ENCODE measurements around the gene C17orf114.

DNA sequence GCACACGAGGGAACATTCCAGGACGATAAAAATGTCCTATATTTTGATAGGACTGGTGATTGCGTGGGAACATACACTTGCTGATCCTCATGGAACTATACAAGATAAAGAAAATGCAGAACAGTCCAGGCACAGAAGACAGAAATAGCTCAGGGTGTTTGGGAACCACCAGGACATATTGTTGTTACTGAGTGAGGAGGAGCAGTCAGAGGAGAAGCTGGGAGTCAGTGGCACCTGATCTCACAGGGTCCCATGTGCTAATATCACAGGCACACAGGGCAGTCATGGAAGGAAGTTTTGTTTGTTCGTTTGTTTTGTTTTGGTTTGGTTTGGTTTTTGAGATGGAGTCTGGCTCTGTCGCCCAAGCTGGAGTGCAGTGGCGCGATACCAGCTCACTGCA lies 10.6 kb upstream of the C17orf114 start:
- no peak for TF ChIP-seq MXI1 (conservative IDR thresholded peaks at IDR 0.05; ENCODE audit: poor library complexity, severe bottlenecking)
- TF ChIP-seq RAD21 (conservative IDR thresholded peaks at IDR 0.05): no peak
- TF ChIP-seq, protein P1, sequence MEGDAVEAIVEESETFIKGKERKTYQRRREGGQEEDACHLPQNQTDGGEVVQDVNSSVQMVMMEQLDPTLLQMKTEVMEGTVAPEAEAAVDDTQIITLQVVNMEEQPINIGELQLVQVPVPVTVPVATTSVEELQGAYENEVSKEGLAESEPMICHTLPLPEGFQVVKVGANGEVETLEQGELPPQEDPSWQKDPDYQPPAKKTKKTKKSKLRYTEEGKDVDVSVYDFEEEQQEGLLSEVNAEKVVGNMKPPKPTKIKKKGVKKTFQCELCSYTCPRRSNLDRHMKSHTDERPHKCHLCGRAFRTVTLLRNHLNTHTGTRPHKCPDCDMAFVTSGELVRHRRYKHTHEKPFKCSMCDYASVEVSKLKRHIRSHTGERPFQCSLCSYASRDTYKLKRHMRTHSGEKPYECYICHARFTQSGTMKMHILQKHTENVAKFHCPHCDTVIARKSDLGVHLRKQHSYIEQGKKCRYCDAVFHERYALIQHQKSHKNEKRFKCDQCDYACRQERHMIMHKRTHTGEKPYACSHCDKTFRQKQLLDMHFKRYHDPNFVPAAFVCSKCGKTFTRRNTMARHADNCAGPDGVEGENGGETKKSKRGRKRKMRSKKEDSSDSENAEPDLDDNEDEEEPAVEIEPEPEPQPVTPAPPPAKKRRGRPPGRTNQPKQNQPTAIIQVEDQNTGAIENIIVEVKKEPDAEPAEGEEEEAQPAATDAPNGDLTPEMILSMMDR (IDR thresholded peaks at IDR 0.05; ENCODE audit: poor library complexity, severe bottlenecking): no peak
- no peak for TF ChIP-seq EZH2 (IDR thresholded peaks at IDR 0.05; ENCODE audit: borderline replicate concordance, insufficient read depth, low read length, poor library complexity, severe bottlenecking)
- no peak for TF ChIP-seq EP300 (conservative IDR thresholded peaks at IDR 0.05; ENCODE audit: poor library complexity, severe bottlenecking)
- TF ChIP-seq, protein P2, sequence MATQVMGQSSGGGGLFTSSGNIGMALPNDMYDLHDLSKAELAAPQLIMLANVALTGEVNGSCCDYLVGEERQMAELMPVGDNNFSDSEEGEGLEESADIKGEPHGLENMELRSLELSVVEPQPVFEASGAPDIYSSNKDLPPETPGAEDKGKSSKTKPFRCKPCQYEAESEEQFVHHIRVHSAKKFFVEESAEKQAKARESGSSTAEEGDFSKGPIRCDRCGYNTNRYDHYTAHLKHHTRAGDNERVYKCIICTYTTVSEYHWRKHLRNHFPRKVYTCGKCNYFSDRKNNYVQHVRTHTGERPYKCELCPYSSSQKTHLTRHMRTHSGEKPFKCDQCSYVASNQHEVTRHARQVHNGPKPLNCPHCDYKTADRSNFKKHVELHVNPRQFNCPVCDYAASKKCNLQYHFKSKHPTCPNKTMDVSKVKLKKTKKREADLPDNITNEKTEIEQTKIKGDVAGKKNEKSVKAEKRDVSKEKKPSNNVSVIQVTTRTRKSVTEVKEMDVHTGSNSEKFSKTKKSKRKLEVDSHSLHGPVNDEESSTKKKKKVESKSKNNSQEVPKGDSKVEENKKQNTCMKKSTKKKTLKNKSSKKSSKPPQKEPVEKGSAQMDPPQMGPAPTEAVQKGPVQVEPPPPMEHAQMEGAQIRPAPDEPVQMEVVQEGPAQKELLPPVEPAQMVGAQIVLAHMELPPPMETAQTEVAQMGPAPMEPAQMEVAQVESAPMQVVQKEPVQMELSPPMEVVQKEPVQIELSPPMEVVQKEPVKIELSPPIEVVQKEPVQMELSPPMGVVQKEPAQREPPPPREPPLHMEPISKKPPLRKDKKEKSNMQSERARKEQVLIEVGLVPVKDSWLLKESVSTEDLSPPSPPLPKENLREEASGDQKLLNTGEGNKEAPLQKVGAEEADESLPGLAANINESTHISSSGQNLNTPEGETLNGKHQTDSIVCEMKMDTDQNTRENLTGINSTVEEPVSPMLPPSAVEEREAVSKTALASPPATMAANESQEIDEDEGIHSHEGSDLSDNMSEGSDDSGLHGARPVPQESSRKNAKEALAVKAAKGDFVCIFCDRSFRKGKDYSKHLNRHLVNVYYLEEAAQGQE (IDR thresholded peaks at IDR 0.05; ENCODE audit: borderline replicate concordance): no peak

Measured in neural cell (in vitro differentiated cells).